Large intestine (tissue), 3 donors: ENCODE results near the gene CDC73. TPM values are rescaled to one million over a fixed set of nuclear protein-coding genes. Genes with fewer than 3 reads are reported as not detected.
"Not testable (repeated sequence)": the region's sequence is repeated elsewhere in the genome, so short reads cannot be mapped to it uniquely, and the experiment has no call there.

Experiments
- DNase-seq, 2 donors: peaks; one replicate each; pipeline versions ENCODE4 v3.0.0 to v3.0.0-alpha.2; 2013
- H3K27ac ChIP-seq: one replicate; pipeline ENCODE4 v1.5.1; 2013; ENCODE audit warnings: low read length
- H3K27me3 ChIP-seq: 2 replicates; pipeline ENCODE4 v1.6.1; 2013; ENCODE audit warnings: low read length; ENCODE audit not compliant: control insufficient read depth, insufficient read depth
- H3K36me3 ChIP-seq: 2 replicates; pipeline ENCODE4 v1.6.1; 2013; ENCODE audit warnings: low read length; ENCODE audit not compliant: control insufficient read depth, insufficient read depth
- H3K4me1 ChIP-seq: one replicate; pipeline ENCODE4 v1.6.1; 2013; ENCODE audit warnings: low read length; ENCODE audit not compliant: control insufficient read depth, insufficient read depth
- H3K4me3 ChIP-seq: one replicate; pipeline ENCODE4 v1.5.1; 2013; ENCODE audit warnings: low read length
- H3K9me3 ChIP-seq: one replicate; pipeline ENCODE4 v1.6.1; 2013; ENCODE audit warnings: mild to moderate bottlenecking, low read depth, low read length, moderate library complexity; ENCODE audit not compliant: control insufficient read depth
- WGBS: methylation state at CpG from one replicate; pipeline ENCODE4 v1.1.5; 2013; ENCODE audit warnings: low lambda C conversion rate; ENCODE audit not compliant: insufficient coverage; 5-methylcytosine and 5-hydroxymethylcytosine counted together
- polyA plus RNA-seq: library from polyadenylated mRNA; unstranded; fragments of 120-200 nt; gene quantifications from one replicate; pipeline ENCODE4 v1.2.1, GENCODE V29; 2013

The CDC73 gene
- polyA plus RNA-seq, 1 donor = 23.7 TPM

DNA sequence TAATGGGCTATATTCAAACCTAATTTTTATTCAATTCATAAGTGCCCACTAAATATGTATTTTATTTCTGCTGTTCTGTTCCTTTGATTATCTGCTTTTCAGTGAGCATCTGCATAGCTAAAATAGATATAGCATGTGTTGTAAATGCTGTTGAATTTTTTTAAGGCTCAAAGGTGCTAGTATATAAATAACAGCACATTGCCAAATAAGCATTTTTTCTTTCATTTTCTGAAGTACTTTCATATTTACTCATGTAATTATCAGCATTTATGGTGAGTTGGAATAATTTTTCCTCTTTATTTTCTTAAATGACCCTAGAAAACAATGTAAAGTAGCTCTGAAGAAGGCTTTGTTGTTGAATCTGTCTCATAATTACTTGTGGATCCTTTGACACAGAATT, 134.2 kb downstream of the CDC73 start:
- Histone ChIP-seq H3K27ac (no peak overlapping the region), H3K36me3 (peaks cover 4% of the 10 kb centered on the region), H3K4me3 (no peak overlapping the region), H3K27me3 (no peaks in the 10 kb centered on the region), H3K9me3 (no peaks in the 10 kb centered on the region), H3K4me1 (no peaks in the 10 kb centered on the region)
- no peak for DNase-seq

- no peaks in the 10 kb centered on the region for H3K27me3 ChIP-seq
- no peak overlapping the region for H3K27ac ChIP-seq
- peak in 1 of 2 donors; percentile 25 for DNase-seq
- H3K36me3 ChIP-seq = peaks cover 4% of the 10 kb centered on the region
- no peaks in the 10 kb centered on the region for H3K4me1 ChIP-seq
- 75% methylated on average over 1 of the region's 2 CpGs for WGBS
- no peak overlapping the region for H3K4me3 ChIP-seq
- H3K9me3 ChIP-seq = no peaks in the 10 kb centered on the region
Observed at GRCh38 chr1:193259636-193260035, 137.8 kb downstream of the CDC73 start.

DNA sequence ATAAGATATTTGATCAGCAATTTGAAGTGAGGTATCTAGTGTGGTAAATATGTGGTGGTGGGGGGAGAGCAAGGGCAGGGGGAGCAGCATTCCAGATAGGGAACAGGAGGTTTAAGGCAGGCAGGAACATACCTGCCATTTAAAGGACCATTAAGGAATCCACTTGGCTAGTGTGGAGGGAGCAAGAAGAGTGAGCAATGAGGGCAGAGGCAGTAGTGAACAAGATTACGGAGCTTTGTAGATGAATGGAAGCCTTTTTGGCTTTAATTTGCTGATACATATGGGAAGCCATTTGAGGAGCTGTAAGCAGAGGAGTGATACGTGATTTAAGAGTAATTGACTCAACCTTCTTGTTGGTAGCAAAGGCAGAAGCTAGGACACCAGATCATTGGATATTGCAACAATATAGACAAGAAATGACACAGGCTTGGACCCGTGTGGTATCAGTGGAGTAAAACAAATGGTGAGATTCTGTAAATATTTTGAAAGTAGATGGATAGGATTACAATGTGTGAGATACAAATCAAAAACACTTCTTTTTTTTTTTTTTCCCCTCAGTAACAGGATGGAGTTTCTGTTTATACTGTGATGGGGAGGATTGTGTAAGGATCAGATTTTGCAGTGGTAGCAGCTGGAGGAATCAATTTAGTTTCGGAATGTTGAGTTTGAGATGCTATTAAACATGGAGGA, 138.4 kb downstream of the CDC73 start:
- Histone ChIP-seq H3K27me3 (no peaks in the 10 kb centered on the region), H3K9me3 (no peaks in the 10 kb centered on the region), H3K4me3 (no peak overlapping the region), H3K4me1 (no peaks in the 10 kb centered on the region), H3K36me3 (peaks cover 4% of the 10 kb centered on the region), H3K27ac (no peak overlapping the region)
- no peak for DNase-seq
- WGBS = 73% methylated on average over 3 of the region's 4 CpGs

DNA sequence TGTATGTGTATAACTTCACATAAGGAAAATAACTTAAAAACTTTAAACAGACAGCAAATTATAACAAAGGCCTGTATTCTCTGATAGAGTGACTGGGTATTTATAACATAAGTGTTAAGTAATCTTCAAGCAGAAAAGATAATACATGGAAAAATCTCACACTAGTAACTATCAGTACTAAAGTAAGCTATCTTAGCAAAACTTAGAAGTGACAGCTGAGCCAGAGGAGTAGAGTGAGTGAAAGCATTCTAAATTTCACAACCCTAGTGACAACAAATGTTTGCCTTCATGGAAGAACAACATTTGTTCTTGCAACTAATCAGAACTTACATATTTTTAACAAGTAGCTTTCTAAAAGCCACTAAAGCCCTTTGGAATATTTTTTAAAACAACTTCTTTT, 139.1 kb downstream of the CDC73 start:
- no peaks in the 10 kb centered on the region for H3K4me1 ChIP-seq
- H3K9me3 ChIP-seq = no peaks in the 10 kb centered on the region
- no peak overlapping the region for H3K4me3 ChIP-seq
- peak overlapping the region; percentile 11 for H3K27ac ChIP-seq
- no peaks in the 10 kb centered on the region for H3K27me3 ChIP-seq
- DNase-seq = no peak
- peaks cover 4% of the 10 kb centered on the region for H3K36me3 ChIP-seq

GRCh38 chr1:193262661-193263060, 140.8 kb downstream of the CDC73 start:
- Histone ChIP-seq H3K9me3 (no peaks in the 10 kb centered on the region), H3K4me1 (no peaks in the 10 kb centered on the region), H3K4me3 (no peak overlapping the region), H3K36me3 (peaks cover 4% of the 10 kb centered on the region), H3K27ac (no peak overlapping the region), H3K27me3 (no peaks in the 10 kb centered on the region)
- DNase-seq = no peak
- WGBS = 80% methylated on average over 1 of the region's 3 CpGs

DNA sequence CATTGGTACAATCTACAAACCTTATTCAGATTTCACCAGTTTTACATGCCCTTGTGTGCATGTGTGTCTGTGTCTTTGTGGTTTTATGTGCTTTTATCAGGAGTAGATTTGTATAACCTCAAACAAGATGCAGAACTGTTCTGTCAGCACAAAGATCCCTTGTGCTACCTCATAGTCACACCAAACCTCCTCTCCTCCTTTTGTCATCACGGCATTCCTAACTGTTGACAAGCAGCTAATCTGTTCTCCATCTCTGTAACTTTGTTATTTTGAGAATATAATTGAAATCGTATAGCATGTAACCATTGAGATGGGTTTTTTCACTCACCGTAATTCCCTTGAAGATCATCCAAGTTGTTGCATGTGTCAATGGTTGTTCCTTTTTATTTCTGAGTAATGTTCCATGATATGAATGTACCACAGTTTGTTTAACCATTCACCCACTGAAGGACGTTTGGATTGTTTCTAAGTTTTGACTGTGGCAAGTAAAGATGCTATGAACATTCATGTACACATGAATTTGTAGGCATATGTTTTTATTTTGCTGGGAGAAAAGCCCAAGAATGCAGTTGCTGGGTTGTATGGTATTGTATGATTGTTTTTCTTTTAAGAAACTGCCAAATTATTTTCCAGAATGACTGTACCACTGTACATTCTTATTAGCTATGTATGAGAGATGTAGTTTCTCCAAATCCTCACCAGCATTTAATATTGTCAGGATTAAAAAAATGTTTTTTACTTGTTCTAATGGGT, 142.7 kb downstream of the CDC73 start:
- H3K27ac ChIP-seq = no peak overlapping the region
- WGBS = 100% methylated on average over 2 of the region's 4 CpGs
- H3K27me3 ChIP-seq = no peaks in the 10 kb centered on the region
- H3K9me3 ChIP-seq = no peaks in the 10 kb centered on the region
- no peaks in the 10 kb centered on the region for H3K4me1 ChIP-seq
- no peaks in the 10 kb centered on the region for H3K36me3 ChIP-seq
- DNase-seq = no peak
- no peak overlapping the region for H3K4me3 ChIP-seq

DNA sequence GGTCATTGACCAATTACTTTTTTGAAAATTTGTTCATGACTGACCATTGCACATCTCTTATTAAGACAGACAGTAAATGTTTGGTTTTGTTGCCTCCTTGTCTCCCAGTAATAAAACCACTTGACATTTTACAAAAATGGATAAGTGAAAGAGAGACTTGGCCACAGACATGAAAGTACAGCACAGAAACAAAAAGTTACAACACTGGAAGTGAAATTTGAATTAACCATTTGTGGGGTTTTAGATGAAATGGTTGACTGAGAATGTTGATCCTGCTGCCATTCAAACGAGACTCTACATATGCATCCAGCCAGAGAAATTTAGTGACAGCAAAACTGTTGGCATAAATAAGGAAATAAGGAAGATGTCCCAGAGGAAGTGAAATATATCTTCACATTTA, 143.9 kb downstream of the CDC73 start:
- Histone ChIP-seq H3K36me3 (no peaks in the 10 kb centered on the region), H3K4me3 (no peak overlapping the region), H3K27ac (no peak overlapping the region), H3K27me3 (no peaks in the 10 kb centered on the region), H3K4me1 (no peaks in the 10 kb centered on the region), H3K9me3 (no peaks in the 10 kb centered on the region)
- no peak for DNase-seq
- no CpG with 5 or more reads among the region's 1 CpG for WGBS

- not testable (repeated sequence) for H3K4me1 ChIP-seq, H3K27me3 ChIP-seq, H3K4me3 ChIP-seq, DNase-seq, H3K9me3 ChIP-seq, H3K27ac ChIP-seq, H3K36me3 ChIP-seq
- WGBS = no CpG with 5 or more reads among the region's 7 CpGs
Observed at GRCh38 chr1:193266794-193267193, 145.0 kb downstream of the CDC73 start.

- no peaks in the 10 kb centered on the region for H3K27me3 ChIP-seq
- no peak for DNase-seq
- no peaks in the 10 kb centered on the region for H3K4me1 ChIP-seq
- no peak overlapping the region for H3K27ac ChIP-seq
- H3K36me3 ChIP-seq = no peaks in the 10 kb centered on the region
- whole genome bisulfite sequencing = no CpG with 5 or more reads among the region's 2 CpGs
- peaks cover 6% of the 10 kb centered on the region for H3K9me3 ChIP-seq
- H3K4me3 ChIP-seq = no peak overlapping the region
Observed at GRCh38 chr1:193270996-193271395, 149.2 kb downstream of the CDC73 start.

GRCh38 chr1:193275773-193276172, 153.9 kb downstream of the CDC73 start:
- no CpG with 5 or more reads among the region's 5 CpGs for WGBS
- no peak for DNase-seq
- Histone ChIP-seq H3K27me3 (no peaks in the 10 kb centered on the region), H3K36me3 (no peaks in the 10 kb centered on the region), H3K9me3 (peaks cover 6% of the 10 kb centered on the region), H3K4me1 (no peaks in the 10 kb centered on the region), H3K27ac (no peak overlapping the region), H3K4me3 (no peak overlapping the region)

DNA sequence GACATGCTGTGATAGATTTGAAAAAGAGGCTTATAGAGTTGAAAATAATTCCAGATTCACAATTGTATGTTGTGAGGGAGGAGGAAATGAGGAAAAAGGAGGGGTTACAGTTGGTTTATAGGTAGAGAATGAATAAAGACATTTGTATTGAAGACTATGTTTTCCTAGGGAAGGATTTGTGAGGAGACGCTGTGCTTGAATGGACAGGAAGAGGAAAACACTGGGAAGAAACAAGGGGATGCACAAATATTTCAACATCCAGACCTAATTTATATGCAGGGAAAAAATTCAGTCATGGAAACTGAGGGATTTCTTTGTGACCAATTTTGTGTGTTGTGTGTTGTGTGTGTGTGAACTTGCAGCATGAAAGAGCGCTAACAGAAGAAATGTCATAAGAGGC, 157.1 kb downstream of the CDC73 start:
- Histone ChIP-seq H3K27ac (no peak overlapping the region), H3K4me3 (no peak overlapping the region), H3K4me1 (no peaks in the 10 kb centered on the region), H3K27me3 (no peaks in the 10 kb centered on the region), H3K36me3 (no peaks in the 10 kb centered on the region), H3K9me3 (peaks cover 4% of the 10 kb centered on the region)
- no peak for DNase-seq
- 80% methylated on average over 1 of the region's 2 CpGs for WGBS
